GOT3 (cell line): ENCODE measurements around the gene HOXA3.

Source experiments
- DNase-seq: peaks from one replicate; lab custom pipeline; 2025; ENCODE audit warnings: mixed read lengths; lab: John Stamatoyannopoulos, UW

HOXA3 gene

GRCh38 chr7:27113991-27114769 is 38.2 kb downstream of the HOXA3 start:
- no peak for DNase-seq

- no peak for DNase-seq
Measured at GRCh38 chr7:27112955-27113949, 39.1 kb downstream of the HOXA3 start.

- no peak for DNase-seq
Measured at GRCh38 chr7:27112361-27112760, 40.0 kb downstream of the HOXA3 start.

GRCh38 chr7:27111751-27112277 is 40.6 kb downstream of the HOXA3 start:
- no peak for DNase-seq

- no peak for DNase-seq
Measured at GRCh38 chr7:27111042-27111750, 41.2 kb downstream of the HOXA3 start.

GRCh38 chr7:27110186-27111031 is 42.0 kb downstream of the HOXA3 start:
- DNase-seq = no peak

- no peak for DNase-seq
Measured at GRCh38 chr7:27109466-27110185, 42.8 kb downstream of the HOXA3 start.

GRCh38 chr7:27108390-27109127 is 43.8 kb downstream of the HOXA3 start:
- DNase-seq = no peak

GRCh38 chr7:27107391-27108381 is 44.7 kb downstream of the HOXA3 start:
- DNase-seq = no peak

GRCh38 chr7:27106901-27107240 is 45.5 kb downstream of the HOXA3 start:
- DNase-seq = no peak

GRCh38 chr7:27106181-27106900 is 46.0 kb downstream of the HOXA3 start:
- DNase-seq = no peak

- no peak for DNase-seq
Measured at GRCh38 chr7:27105301-27106031, 46.9 kb downstream of the HOXA3 start.

- DNase-seq = no peak
Measured at GRCh38 chr7:27104341-27105058, 47.9 kb downstream of the HOXA3 start.

- DNase-seq = no peak
Measured at GRCh38 chr7:27103489-27104226, 48.7 kb downstream of the HOXA3 start.

- no peak for DNase-seq
Measured at GRCh38 chr7:27102581-27103442, 49.6 kb downstream of the HOXA3 start, which contains the start of gene HOXA2. HOXA2 (minus strand) TSS chr7:27102683; CDS start chr7:27102500, 183 bp downstream.
